Astrocyte of the spinal cord (primary cell): ENCODE results near the gene PRRT1.

Experiments used
- DNase-seq: peaks from one replicate; pipeline ENCODE4 v3.0.0; 2011; ENCODE audit warnings: low read depth, low spot score
- H3K4me3 ChIP-seq: 2 replicates; pipeline ENCODE4 v1.5.1; 2011; ENCODE audit warnings: low read depth, mild to moderate bottlenecking, low read length, moderate library complexity
- CTCF ChIP-seq: IDR thresholded peaks from 2 replicates; pipeline ENCODE4 v1.5.1; 2012; ENCODE audit warnings: low read depth, mild to moderate bottlenecking, low read length, inconsistent platforms
- in situ Hi-C: cut with HindIII; loops from 2 replicates; pipeline ENCODE4 v1.10.0; 2017; ENCODE audit warnings: low sequenced_read_pairs

PRRT1 gene

GRCh38 chr6:32129297-32130088 is 22.2 kb downstream of the PRRT1 start:
- DNase-seq, result no peak
- peak overlapping the region; percentile 69 for H3K4me3 ChIP-seq
- no peak for TF ChIP-seq CTCF
- in situ Hi-C loops, result no loop called here

GRCh38 chr6:32128751-32129296 is 22.9 kb downstream of the PRRT1 start:
- TF ChIP-seq CTCF, result no peak
- peak overlapping the region; percentile 69 for H3K4me3 ChIP-seq
- in situ Hi-C loops, result no loop called here
- DNase-seq, result no peak

GRCh38 chr6:32127717-32128592 is 23.8 kb downstream of the PRRT1 start, which contains the start of gene ATF6B:
Gene ATF6B (minus strand): TSS chr6:32128246. CDS start chr6:32128207, 39 bp downstream.
- in situ Hi-C loops, result no loop called here
- TF ChIP-seq CTCF, result no peak
- peak; percentile 99 for DNase-seq
- peak within 1 kb of the TSS; percentile 100 for H3K4me3 ChIP-seq

- H3K4me3 ChIP-seq, result peak overlapping the region; percentile 100
- in situ Hi-C loops, result no loop called here
- TF ChIP-seq CTCF, result no peak
- no peak for DNase-seq
Observed at GRCh38 chr6:32127409-32127716, 24.4 kb downstream of the PRRT1 start.

- no peak for DNase-seq
- in situ Hi-C loops, result no loop called here
- peak overlapping the region; percentile 100 for H3K4me3 ChIP-seq
- no peak for TF ChIP-seq CTCF
Observed at GRCh38 chr6:32126880-32127279, 24.9 kb downstream of the PRRT1 start.

- no peak for TF ChIP-seq CTCF
- DNase-seq, result no peak
- no peak overlapping the region for H3K4me3 ChIP-seq
- in situ Hi-C loops, result no loop called here
Observed at GRCh38 chr6:32123681-32124080, 28.1 kb downstream of the PRRT1 start.
